HG03175 (cell line): ENCODE results near the gene ITGAL.
A peak's percentile ranks its signal among the peaks of the same experiment; 100 is the strongest.

Source experiments
- ATAC-seq: cut with Tn5 transposase; IDR thresholded peaks from one replicate; pipeline ENCODE4 v1.9.1; 2021; ENCODE audit warnings: mild to moderate bottlenecking, moderate library complexity; ENCODE audit not compliant: unreplicated experiment

ITGAL gene

GRCh38 chr16:30567160-30567990 lies 94.8 kb downstream of the ITGAL start:
- no peak for ATAC-seq

GRCh38 chr16:30567991-30568638 lies 95.6 kb downstream of the ITGAL start:
- ATAC-seq, result peak; percentile 37

GRCh38 chr16:30569281-30569680 lies 96.7 kb downstream of the ITGAL start:
- no peak for ATAC-seq

GRCh38 chr16:30569746-30570635 lies 97.4 kb downstream of the ITGAL start:
- ATAC-seq, result no peak

GRCh38 chr16:30570636-30571444 lies 98.3 kb downstream of the ITGAL start:
- no peak for ATAC-seq

- ATAC-seq, result peak; percentile 68
Observed at GRCh38 chr16:30571445-30572322, 99.1 kb downstream of the ITGAL start, which contains the start of gene ZNF688. TSS of gene ZNF688 (minus strand) at chr16:30571714. CDS start at chr16:30571629, 85 bp downstream.
